ENCODE results near the gene ANKRD9.

DNA sequence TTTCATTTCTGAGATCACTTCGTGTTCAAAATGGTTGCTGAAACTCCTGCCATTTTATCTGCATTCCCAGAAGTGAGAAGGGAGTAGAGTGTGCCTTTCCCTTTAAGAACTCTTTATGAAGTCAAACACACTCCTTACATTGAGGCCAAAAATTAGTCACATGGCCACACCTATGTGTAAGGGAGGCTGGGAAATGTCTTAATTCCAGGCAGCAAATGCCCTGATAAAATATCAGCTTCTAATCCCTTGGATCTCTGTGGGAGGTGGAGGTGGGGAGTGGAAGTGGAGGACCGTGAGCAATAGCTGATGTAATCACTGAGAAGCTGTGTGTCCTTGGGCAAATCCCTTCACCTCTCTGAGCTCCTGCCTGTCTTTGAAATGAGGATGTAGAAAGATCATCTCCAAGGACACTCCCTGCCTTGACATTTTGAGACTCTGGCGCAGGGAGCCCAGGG, 22.7 kb upstream of the ANKRD9 start:
- TF ChIP-seq, protein P1, sequence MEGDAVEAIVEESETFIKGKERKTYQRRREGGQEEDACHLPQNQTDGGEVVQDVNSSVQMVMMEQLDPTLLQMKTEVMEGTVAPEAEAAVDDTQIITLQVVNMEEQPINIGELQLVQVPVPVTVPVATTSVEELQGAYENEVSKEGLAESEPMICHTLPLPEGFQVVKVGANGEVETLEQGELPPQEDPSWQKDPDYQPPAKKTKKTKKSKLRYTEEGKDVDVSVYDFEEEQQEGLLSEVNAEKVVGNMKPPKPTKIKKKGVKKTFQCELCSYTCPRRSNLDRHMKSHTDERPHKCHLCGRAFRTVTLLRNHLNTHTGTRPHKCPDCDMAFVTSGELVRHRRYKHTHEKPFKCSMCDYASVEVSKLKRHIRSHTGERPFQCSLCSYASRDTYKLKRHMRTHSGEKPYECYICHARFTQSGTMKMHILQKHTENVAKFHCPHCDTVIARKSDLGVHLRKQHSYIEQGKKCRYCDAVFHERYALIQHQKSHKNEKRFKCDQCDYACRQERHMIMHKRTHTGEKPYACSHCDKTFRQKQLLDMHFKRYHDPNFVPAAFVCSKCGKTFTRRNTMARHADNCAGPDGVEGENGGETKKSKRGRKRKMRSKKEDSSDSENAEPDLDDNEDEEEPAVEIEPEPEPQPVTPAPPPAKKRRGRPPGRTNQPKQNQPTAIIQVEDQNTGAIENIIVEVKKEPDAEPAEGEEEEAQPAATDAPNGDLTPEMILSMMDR (IDR thresholded peaks at IDR 0.05) = no peak
- no peak for TF ChIP-seq POLR2AphosphoS5 (IDR thresholded peaks at IDR 0.05; ENCODE audit: low read depth, low read length)
- TF ChIP-seq SIN3A (IDR thresholded peaks at IDR 0.05; ENCODE audit: borderline replicate concordance, insufficient read depth, low read depth, low read length) = no peak
- TF ChIP-seq REST (IDR thresholded peaks at IDR 0.05; ENCODE audit: insufficient read depth in 1 of 2, low read depth in 2 of 2, low read length in 1 of 2) = no peak
